Esophagus squamous epithelium (tissue), 5 donors: ENCODE data around the gene POLR2H. TPM values are rescaled to one million over a fixed set of nuclear protein-coding genes. Genes with fewer than 3 reads are reported as not detected.

Source experiments
- DNase-seq: peaks from one replicate; lab custom pipeline; 2025; lab: John Stamatoyannopoulos, UW
- H3K27ac ChIP-seq, 4 donors: fragments of 200-600 bp; sonication (generic); one replicate each; pipeline ENCODE4 v1.5.1; 2016 to 2019; ENCODE audit warnings: mild to moderate bottlenecking in 1 of 4
- H3K27me3 ChIP-seq, 4 donors: fragments of 200-600 bp; sonication (generic); 1 replicate in 3 of 4; 2 replicates in 1 of 4; pipeline versions ENCODE4 v1.5.1 to v1.6.0; 2017 to 2021; ENCODE audit warnings: antibody characterized with exemption in 1 of 4
- H3K36me3 ChIP-seq, 3 donors: fragments of 200-600 bp; sonication (generic); one replicate each; pipeline ENCODE4 v1.5.1; 2016 to 2019
- H3K4me1 ChIP-seq, 3 donors: fragments of 200-600 bp; sonication (generic); one replicate each; pipeline ENCODE4 v1.5.1; 2017 to 2019
- H3K4me3 ChIP-seq, 4 donors: fragments of 200-600 bp; sonication (generic); 1 replicate in 3 of 4; 2 replicates in 1 of 4; pipeline ENCODE4 v1.5.1; 2016 to 2019; ENCODE audit warnings: mild to moderate bottlenecking in 2 of 4, moderate library complexity in 1 of 4
- H3K9me3 ChIP-seq, 3 donors: fragments of 200-600 bp; sonication (generic); one replicate each; pipeline ENCODE4 v1.5.1; 2016 to 2019
- POLR2A ChIP-seq, 4 donors: fragments of 450-650 bp; IDR thresholded peaks; one replicate each; pipeline ENCODE4 v1.6.1; 2017; ENCODE audit warnings: antibody characterized with exemption in 4 of 4, mild to moderate bottlenecking in 4 of 4, moderate library complexity in 3 of 4
- WGBS, 2 donors: methylation state at CpG; one replicate each; pipeline ENCODE4 v1.1.5; 2018; 5-methylcytosine and 5-hydroxymethylcytosine counted together
- intact Hi-C: fragments of 100-400 bp; cut with DNase I; formaldehyde crosslinking; loops from one replicate; pipeline ENCODE4 v1.15.0; 2022
- total RNA-seq, 4 donors: library from RNA; depleted of rRNA; stranded (reverse); fragments of >200 nt; gene quantifications; one replicate each; pipeline ENCODE4 v1.1.0, GENCODE V29; 2016
- TF ChIP-seq, protein P1 (sequence below), 6 experiments: fragments of 450-650 bp in 4 of 6; fragments of 200-600 bp in 2 of 6; sonication (generic) in 2 of 6; IDR thresholded peaks; one replicate each; pipeline ENCODE4 v1.5.1; 2016 to 2019; ENCODE audit warnings: antibody characterized with exemption in 6 of 6, mild to moderate bottlenecking in 4 of 6, moderate library complexity in 4 of 6
- donor health status: DM: yes; HTN: yes; CAD: no.

Gene POLR2H
- total RNA-seq, 4 donors from 2014 or later, result 49.5 to 98.5 (median 64.9) TPM

DNA sequence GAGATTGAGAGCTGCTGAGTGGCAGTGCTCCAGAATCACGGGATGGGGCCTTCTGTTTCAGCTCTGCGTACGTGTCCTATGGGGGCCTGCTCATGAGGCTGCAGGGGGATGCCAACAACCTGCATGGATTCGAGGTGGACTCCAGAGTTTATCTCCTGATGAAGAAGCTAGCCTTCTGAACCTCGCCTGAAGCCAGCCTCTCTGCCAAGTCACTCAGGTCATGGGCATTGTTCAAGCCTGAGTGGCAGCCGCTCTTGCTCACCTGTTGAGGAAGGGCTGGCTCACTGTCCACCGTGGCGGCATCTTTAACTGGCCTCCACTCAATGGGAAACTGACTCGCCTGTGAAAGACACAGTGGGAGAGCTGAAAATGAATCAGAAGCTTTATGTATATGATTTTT lies 6.6 kb downstream of the POLR2H start:
- TF ChIP-seq, protein P1, sequence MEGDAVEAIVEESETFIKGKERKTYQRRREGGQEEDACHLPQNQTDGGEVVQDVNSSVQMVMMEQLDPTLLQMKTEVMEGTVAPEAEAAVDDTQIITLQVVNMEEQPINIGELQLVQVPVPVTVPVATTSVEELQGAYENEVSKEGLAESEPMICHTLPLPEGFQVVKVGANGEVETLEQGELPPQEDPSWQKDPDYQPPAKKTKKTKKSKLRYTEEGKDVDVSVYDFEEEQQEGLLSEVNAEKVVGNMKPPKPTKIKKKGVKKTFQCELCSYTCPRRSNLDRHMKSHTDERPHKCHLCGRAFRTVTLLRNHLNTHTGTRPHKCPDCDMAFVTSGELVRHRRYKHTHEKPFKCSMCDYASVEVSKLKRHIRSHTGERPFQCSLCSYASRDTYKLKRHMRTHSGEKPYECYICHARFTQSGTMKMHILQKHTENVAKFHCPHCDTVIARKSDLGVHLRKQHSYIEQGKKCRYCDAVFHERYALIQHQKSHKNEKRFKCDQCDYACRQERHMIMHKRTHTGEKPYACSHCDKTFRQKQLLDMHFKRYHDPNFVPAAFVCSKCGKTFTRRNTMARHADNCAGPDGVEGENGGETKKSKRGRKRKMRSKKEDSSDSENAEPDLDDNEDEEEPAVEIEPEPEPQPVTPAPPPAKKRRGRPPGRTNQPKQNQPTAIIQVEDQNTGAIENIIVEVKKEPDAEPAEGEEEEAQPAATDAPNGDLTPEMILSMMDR (IDR thresholded peaks at IDR 0.05), result no peak
- TF ChIP-seq POLR2A (IDR thresholded peaks at IDR 0.05), result no peak
- Histone ChIP-seq H3K36me3 (peaks cover 0 to 61% (median 10%) of the 10 kb centered on the region in 3 donors), H3K4me3 (no peak overlapping the region), H3K9me3 (no peaks in the 10 kb centered on the region), H3K4me1 (peaks cover 4 to 34% (median 18%) of the 10 kb centered on the region in 3 donors), H3K27ac (no peak overlapping the region), H3K27me3 (peaks cover 0 to 2% (median 0%) of the 10 kb centered on the region in 4 donors)
- no peak for DNase-seq
- 72 to 84% methylated on average over 4 to 6 of the region's 9 CpGs for WGBS, 2 donors
- intact Hi-C loops, result no loop called here

DNA sequence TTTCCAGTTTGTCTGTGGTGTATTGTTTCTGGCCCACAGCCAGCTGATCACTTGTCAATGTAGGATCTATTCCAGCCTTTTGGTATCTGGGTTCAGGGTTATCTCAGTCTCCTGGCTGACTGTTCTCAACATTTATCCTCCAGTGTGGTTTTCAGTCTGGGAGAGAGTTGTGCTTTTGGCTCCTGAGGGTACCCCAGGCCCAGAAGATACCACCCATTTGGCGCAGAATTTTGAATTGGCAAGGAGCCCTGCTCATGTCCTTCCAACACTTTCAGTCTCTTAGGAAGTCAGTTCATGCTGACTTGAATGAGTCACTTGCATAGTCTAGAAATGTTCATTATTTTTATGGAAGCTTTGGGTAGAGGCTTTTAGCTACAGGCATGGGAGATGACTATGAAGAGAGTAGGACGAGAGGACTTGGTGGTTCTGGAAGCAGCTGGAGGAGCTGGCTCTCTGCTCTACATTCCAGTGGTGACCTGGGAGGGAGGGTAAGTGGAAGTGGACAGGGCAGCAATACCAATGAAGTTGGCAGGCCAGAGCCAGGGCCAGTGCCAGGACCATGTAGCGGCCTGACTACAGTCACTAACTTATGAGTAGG lies 7.2 kb downstream of the POLR2H start:
- no peak for TF ChIP-seq POLR2A (IDR thresholded peaks at IDR 0.05)
- TF ChIP-seq, protein P1 (IDR thresholded peaks at IDR 0.05), result no peak
- Histone ChIP-seq H3K27ac (peak overlapping the region in 1 of 4 donors; percentile 46), H3K9me3 (no peaks in the 10 kb centered on the region), H3K27me3 (peaks cover 0 to 8% (median 0%) of the 10 kb centered on the region in 4 donors), H3K4me3 (no peak overlapping the region), H3K36me3 (peaks cover 0 to 61% (median 10%) of the 10 kb centered on the region in 3 donors), H3K4me1 (peaks cover 4 to 34% (median 18%) of the 10 kb centered on the region in 3 donors)
- intact Hi-C loops, result no loop called here
- no peak for DNase-seq
- WGBS, 2 donors, result 57 to 65% methylated on average over 3 of the region's 3 CpGs

DNA sequence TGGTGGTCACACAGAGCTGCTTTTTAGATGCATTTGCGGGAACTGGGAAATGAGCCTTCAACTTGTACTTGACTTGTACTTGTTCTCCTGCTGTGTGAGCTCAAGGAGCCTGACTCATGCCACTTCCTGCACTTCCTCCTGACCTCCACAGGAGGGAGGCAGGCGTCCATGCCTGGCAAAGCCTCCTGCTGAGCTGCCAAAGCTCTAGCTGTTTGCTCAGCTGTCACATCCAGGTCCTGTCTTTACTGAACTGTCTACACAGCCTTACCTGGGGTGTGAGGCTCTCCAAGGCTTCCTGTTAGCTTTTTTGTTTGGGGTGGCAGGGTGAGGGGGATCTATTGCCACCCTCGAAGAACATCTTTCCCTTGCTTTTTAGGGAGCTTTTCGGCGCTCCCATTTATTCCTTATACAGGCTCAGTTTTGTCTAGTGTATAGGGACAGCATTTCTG lies 10.1 kb downstream of the POLR2H start:
- intact Hi-C loops, result loop anchor here (10.0 kb wide), 2 partner anchors 143 to 173 kb away; no protein-coding TSS in a partner anchor
- H3K27me3 ChIP-seq, result peaks cover 0 to 31% (median 0%) of the 10 kb centered on the region in 4 donors
- H3K36me3 ChIP-seq, result peaks cover 0 to 40% (median 10%) of the 10 kb centered on the region in 3 donors
- no peak overlapping the region for H3K4me3 ChIP-seq
- 39 to 46% methylated on average over 5 of the region's 5 CpGs for WGBS, 2 donors
- no peaks in the 10 kb centered on the region for H3K9me3 ChIP-seq
- H3K4me1 ChIP-seq, result peaks cover 0 to 20% (median 6%) of the 10 kb centered on the region in 3 donors
- TF ChIP-seq, protein P1 (IDR thresholded peaks at IDR 0.05), result peak; percentile 66 to 96 (median 92)
- TF ChIP-seq POLR2A (IDR thresholded peaks at IDR 0.05), result no peak
- DNase-seq, result peak; percentile 6
- H3K27ac ChIP-seq, result no peak overlapping the region

DNA sequence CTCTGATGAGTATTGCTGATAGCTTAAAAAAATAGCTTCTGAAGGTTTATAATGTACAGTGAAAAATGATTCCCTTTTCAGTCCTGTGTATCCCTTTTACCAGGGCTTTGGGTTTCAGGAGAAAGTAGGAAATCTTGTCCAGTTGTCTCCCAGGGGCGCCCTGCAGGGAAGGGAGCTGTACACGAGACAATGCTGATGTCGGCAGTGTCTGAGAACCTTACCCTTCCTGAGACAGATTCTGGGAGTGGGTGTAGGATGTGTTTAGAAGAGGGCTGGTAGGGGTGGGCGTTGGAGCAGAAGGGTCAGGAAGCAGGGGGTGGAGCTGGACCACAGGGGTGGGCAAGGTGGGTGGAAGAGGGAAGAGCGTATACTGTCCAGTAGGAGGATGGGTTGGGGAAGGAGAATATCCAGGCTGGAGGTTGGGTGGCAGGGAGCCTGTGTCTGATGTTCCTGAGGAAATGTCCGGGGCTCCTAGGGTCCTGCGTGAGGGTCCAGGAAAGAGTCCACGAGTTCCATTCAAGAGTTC lies 10.8 kb downstream of the POLR2H start:
- H3K36me3 ChIP-seq, result peaks cover 0 to 32% (median 10%) of the 10 kb centered on the region in 3 donors
- 63 to 65% methylated on average over 8 of the region's 8 CpGs for WGBS, 2 donors
- intact Hi-C loops, result loop anchor here (10.0 kb wide), 2 partner anchors 142 to 172 kb away; no protein-coding TSS in a partner anchor
- H3K4me3 ChIP-seq, result no peak overlapping the region
- peaks cover 0 to 20% (median 6%) of the 10 kb centered on the region in 3 donors for H3K4me1 ChIP-seq
- H3K9me3 ChIP-seq, result no peaks in the 10 kb centered on the region
- TF ChIP-seq POLR2A (IDR thresholded peaks at IDR 0.05), result no peak
- TF ChIP-seq, protein P1 (IDR thresholded peaks at IDR 0.05), result no peak
- H3K27ac ChIP-seq, result no peak overlapping the region
- no peak for DNase-seq
- peaks cover 0 to 39% (median 0%) of the 10 kb centered on the region in 4 donors for H3K27me3 ChIP-seq

DNA sequence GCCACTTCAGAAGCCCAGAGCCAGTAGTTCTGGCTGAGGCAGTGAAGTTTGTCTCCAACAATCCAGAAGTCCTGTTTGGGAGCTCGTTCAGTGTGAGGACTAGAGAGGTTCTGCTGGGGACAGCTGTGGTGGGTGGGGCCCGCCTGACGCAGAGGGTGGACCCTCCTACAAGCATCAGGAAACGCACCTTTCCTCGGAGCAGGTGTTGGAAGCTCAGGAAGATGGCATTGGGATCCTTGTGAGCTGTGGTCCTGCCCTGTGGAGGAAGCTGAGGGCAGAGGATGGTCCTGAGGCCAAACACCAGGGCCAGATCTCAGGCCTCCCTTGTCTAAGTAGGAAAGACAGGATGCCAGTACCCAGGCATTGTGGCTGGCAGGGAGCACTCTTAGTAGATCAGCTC lies 11.4 kb downstream of the POLR2H start:
- TF ChIP-seq, protein P1 (IDR thresholded peaks at IDR 0.05), result no peak
- TF ChIP-seq POLR2A (IDR thresholded peaks at IDR 0.05), result no peak
- no peak overlapping the region for H3K4me3 ChIP-seq
- no peaks in the 10 kb centered on the region for H3K9me3 ChIP-seq
- no peak for DNase-seq
- 63 to 72% methylated on average over 4 to 5 of the region's 5 CpGs for WGBS, 2 donors
- intact Hi-C loops, result loop anchor here (10.0 kb wide), 2 partner anchors 142 to 172 kb away; no protein-coding TSS in a partner anchor
- H3K27me3 ChIP-seq, result peaks cover 0 to 45% (median 0%) of the 10 kb centered on the region in 4 donors
- peaks cover 0 to 27% (median 8%) of the 10 kb centered on the region in 3 donors for H3K36me3 ChIP-seq
- peaks cover 0 to 20% (median 6%) of the 10 kb centered on the region in 3 donors for H3K4me1 ChIP-seq
- no peak overlapping the region for H3K27ac ChIP-seq
